ENCODE results near the gene TNFSF12. TPM values are rescaled to one million over a fixed set of nuclear protein-coding genes. Genes with fewer than 3 reads are reported as not detected.

The TNFSF12 gene
- total RNA-seq (ENCODE audit: low replicate concordance), result 4.3 and 11.3 TPM in 2 replicates
- long read RNA-seq, result 0 reads

- Mint-ChIP-seq H3K9me3 (no peaks in the 10 kb centered on the region), H3K27me3 (peaks cover 5% of the 10 kb centered on the region), H3K4me1 (ENCODE audit: unreplicated experiment) (peaks cover 13% of the 10 kb centered on the region), H3K27ac (peak within 1 kb of the TSS; percentile 82), H3K4me3 (peak within 1 kb of the TSS; percentile 84), H3K36me3 (no peaks in the 10 kb centered on the region)
- peak; percentile 31 for TF ChIP-seq CTCF (conservative IDR thresholded peaks at IDR 0.05)
- DNase-seq (ENCODE audit: extremely low spot score, unreplicated experiment), result no peak
Measured at GRCh38 chr17:7548585-7549400, at the start of gene TNFSF12. TNFSF12 (plus strand) TSS chr17:7549058; CDS start chr17:7549154, 96 bp downstream.

- Mint-ChIP-seq H3K27me3 (no peaks in the 10 kb centered on the region), H3K36me3 (peaks cover 47% of the 10 kb centered on the region), H3K4me3 (no peak overlapping the region), H3K4me1 (ENCODE audit: unreplicated experiment) (peaks cover 4% of the 10 kb centered on the region), H3K27ac (peak overlapping the region; percentile 49), H3K9me3 (no peaks in the 10 kb centered on the region)
- DNase-seq (ENCODE audit: extremely low spot score, unreplicated experiment), result no peak
- TF ChIP-seq CTCF (conservative IDR thresholded peaks at IDR 0.05), result no peak
Measured at GRCh38 chr17:7499161-7499560, 49.7 kb upstream of the TNFSF12 start.

GRCh38 chr17:7501729-7502128 is 47.1 kb upstream of the TNFSF12 start:
- DNase-seq (ENCODE audit: extremely low spot score, unreplicated experiment), result no peak
- Mint-ChIP-seq H3K9me3 (no peaks in the 10 kb centered on the region), H3K36me3 (peaks cover 47% of the 10 kb centered on the region), H3K4me3 (no peak overlapping the region), H3K27ac (no peak overlapping the region), H3K4me1 (ENCODE audit: unreplicated experiment) (no peaks in the 10 kb centered on the region), H3K27me3 (no peaks in the 10 kb centered on the region)
- no peak for TF ChIP-seq CTCF (conservative IDR thresholded peaks at IDR 0.05)

GRCh38 chr17:7502171-7502847 is 46.5 kb upstream of the TNFSF12 start:
- no peak for DNase-seq (ENCODE audit: extremely low spot score, unreplicated experiment)
- Mint-ChIP-seq H3K4me3 (no peak overlapping the region), H3K9me3 (no peaks in the 10 kb centered on the region), H3K27me3 (no peaks in the 10 kb centered on the region), H3K4me1 (ENCODE audit: unreplicated experiment) (no peaks in the 10 kb centered on the region), H3K27ac (peak overlapping the region; percentile 58), H3K36me3 (peaks cover 41% of the 10 kb centered on the region)
- TF ChIP-seq CTCF (conservative IDR thresholded peaks at IDR 0.05), result no peak

GRCh38 chr17:7502987-7503386 is 45.9 kb upstream of the TNFSF12 start:
- Mint-ChIP-seq H3K27ac (no peak overlapping the region), H3K36me3 (peaks cover 43% of the 10 kb centered on the region), H3K4me3 (no peak overlapping the region), H3K9me3 (no peaks in the 10 kb centered on the region), H3K27me3 (no peaks in the 10 kb centered on the region), H3K4me1 (ENCODE audit: unreplicated experiment) (no peaks in the 10 kb centered on the region)
- peak; percentile 54 for TF ChIP-seq CTCF (conservative IDR thresholded peaks at IDR 0.05)
- DNase-seq (ENCODE audit: extremely low spot score, unreplicated experiment), result no peak
